ENCODE measurements around the gene ABR. TPM values are rescaled to one million over a fixed set of nuclear protein-coding genes. Genes with fewer than 3 reads are reported as not detected.

The ABR gene
- total and polyA plus RNA-seq, 4 donors: 41.8 to 172 (median 120) TPM

DNA sequence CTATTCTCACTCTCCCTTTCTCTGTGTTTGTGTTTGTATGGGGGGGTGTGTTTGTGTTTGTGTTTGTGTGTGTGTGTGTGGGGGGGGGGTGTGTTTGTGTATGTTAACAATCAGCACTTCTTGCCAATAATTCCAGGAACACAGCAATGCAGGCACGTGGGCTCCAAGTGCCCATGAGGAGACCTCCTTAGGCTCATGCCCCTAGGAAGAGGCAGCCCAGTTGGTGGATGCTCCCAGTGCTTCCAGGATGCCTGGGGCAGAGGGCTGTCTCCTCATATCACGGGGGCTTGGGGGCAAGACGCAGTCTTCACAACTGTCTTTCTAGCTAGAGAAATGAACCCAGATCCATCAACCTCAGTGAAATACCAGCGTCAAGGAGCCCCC, 9.9 kb downstream of the ABR start:
- DNase-seq (no peak), ATAC-seq (ENCODE audit: low FRiP score) (no peak)
- 78 to 79% methylated on average over 4 of the region's 4 CpGs for WGBS, 2 donors
- Histone ChIP-seq H3K4me3 (ENCODE audit: low read length in 2 of 2) (no peak overlapping the region), H3K4me1 (ENCODE audit: control insufficient read depth in 1 of 2, insufficient read depth in 2 of 2, low read length in 2 of 2) (no peaks in the 10 kb centered on the region), H3K27me3 (ENCODE audit: control insufficient read depth in 1 of 2, insufficient read depth in 2 of 2, low read length in 1 of 2) (no peaks in the 10 kb centered on the region), H3K9me3 (ENCODE audit: control insufficient read depth, low read length) (no peaks in the 10 kb centered on the region), H3K36me3 (ENCODE audit: control insufficient read depth in 1 of 2, insufficient read depth in 2 of 2, low read length in 1 of 2) (no peaks in the 10 kb centered on the region), H3K27ac (ENCODE audit: low read depth in 1 of 2, low read length in 2 of 2) (no peak overlapping the region)
- intact Hi-C loops (cut with DNase I): no loop called here

DNA sequence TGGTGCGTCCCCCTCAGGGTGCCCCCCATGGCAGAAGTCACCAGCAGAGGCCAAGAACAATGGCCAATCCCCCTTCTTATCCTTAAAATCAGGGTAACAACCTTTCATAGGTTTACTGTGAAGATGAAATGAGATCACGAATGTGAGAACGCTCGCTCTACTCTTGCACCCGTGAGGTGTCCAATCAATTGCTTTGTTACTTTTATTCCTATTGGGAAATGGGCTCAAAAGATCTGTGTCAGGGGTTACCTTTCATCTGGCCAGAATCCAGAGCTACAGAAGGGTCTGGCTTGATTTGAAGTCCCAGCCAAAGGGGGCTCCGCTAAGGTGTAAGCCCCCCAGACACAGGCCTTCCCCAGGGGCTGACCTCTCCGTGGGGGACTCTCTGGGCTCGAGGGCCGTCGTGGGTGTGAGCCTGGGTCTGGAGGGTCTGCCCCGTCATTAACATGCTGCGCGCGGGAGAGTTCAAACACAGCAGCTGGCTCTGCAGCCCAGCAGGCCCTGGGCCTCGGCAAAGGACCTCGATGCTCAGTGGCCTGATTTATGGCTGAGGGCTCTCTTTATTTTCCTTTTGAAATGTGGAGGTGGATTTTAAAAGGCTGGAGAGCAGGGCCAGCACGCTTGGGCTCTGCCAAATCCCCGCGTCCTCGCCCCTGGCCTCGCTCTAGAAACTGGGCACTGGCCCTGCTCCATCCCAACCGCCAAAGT, 10.4 kb downstream of the ABR start:
- Histone ChIP-seq H3K27me3 (ENCODE audit: control insufficient read depth in 1 of 2, insufficient read depth in 2 of 2, low read length in 1 of 2) (no peaks in the 10 kb centered on the region), H3K36me3 (ENCODE audit: control insufficient read depth in 1 of 2, insufficient read depth in 2 of 2, low read length in 1 of 2) (no peaks in the 10 kb centered on the region), H3K4me1 (ENCODE audit: control insufficient read depth in 1 of 2, insufficient read depth in 2 of 2, low read length in 2 of 2) (no peaks in the 10 kb centered on the region), H3K27ac (ENCODE audit: low read depth in 1 of 2, low read length in 2 of 2) (no peak overlapping the region), H3K9me3 (ENCODE audit: control insufficient read depth, low read length) (no peaks in the 10 kb centered on the region), H3K4me3 (ENCODE audit: low read length in 2 of 2) (no peak overlapping the region)
- DNase-seq (no peak), ATAC-seq (ENCODE audit: low FRiP score) (no peak)
- intact Hi-C loops (cut with DNase I): no loop called here
- 43 to 44% methylated on average over 22 of the region's 22 CpGs for WGBS, 2 donors

DNA sequence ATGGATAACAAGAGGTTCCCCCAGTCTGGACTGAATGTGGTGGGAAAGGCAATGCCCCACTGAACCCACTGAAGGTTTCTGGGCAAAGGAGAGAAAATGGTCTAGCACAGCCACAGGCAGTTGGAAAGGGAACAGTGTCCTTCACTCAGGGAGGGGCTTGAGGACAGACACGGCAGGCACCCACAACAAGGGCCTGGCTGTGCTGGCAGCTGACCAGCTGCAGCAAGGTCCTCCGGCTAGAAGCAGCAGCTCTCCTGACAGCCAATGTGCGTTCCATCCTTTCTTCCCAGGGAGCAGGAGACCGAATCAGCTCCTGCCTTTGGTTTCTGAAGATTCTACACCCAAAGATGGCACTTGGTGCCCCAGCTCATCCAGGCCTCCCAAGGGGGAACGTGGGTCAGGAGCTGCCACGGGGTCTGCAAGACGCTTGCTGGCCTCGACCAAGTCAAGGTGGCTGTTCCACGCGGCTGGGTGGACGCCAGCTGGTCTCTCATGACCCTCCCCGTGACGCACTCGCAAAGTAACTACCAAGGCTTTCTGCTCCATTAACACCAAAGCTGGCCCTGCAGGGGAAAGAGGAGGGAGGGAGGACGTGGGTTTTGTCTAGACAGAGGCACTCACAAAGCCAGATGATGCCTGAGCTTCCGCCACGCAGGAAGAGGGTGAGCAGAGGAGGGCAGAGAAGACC, 11.1 kb downstream of the ABR start:
- Histone ChIP-seq H3K4me1 (ENCODE audit: control insufficient read depth in 1 of 2, insufficient read depth in 2 of 2, low read length in 2 of 2) (no peaks in the 10 kb centered on the region), H3K27me3 (ENCODE audit: control insufficient read depth in 1 of 2, insufficient read depth in 2 of 2, low read length in 1 of 2) (no peaks in the 10 kb centered on the region), H3K4me3 (ENCODE audit: low read length in 2 of 2) (no peak overlapping the region), H3K9me3 (ENCODE audit: control insufficient read depth, low read length) (no peaks in the 10 kb centered on the region), H3K27ac (ENCODE audit: low read depth in 1 of 2, low read length in 2 of 2) (no peak overlapping the region), H3K36me3 (ENCODE audit: control insufficient read depth in 1 of 2, insufficient read depth in 2 of 2, low read length in 1 of 2) (no peaks in the 10 kb centered on the region)
- ATAC-seq (ENCODE audit: low FRiP score) (no peak), DNase-seq (no peak)
- WGBS, 2 donors: 79 to 80% methylated on average over 17 of the region's 17 CpGs
- intact Hi-C loops (cut with DNase I): no loop called here

DNA sequence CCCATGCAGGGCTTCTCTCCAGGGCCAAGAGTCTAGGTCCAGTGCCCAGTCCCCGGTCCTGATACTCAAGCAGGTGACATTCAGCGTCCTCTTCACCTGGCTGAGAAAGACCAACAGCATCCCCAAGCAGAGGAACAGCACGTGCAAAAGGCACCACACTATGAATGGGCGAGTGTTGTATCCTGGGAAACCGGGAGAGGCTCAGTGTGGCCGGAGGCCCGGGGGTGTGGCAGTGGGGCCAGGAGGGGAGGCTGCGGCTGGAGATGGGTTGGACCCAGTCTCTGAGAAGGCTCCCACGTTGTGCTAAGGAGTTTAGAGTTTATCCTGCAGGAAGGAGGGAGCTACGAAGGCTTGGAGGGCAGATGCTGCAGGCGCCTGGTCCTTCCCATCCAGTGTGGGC, 13.5 kb downstream of the ABR start:
- intact Hi-C loops (cut with DNase I): no loop called here
- Histone ChIP-seq H3K27me3 (ENCODE audit: control insufficient read depth in 1 of 2, insufficient read depth in 2 of 2, low read length in 1 of 2) (no peaks in the 10 kb centered on the region), H3K4me3 (ENCODE audit: low read length in 2 of 2) (no peak overlapping the region), H3K36me3 (ENCODE audit: control insufficient read depth in 1 of 2, insufficient read depth in 2 of 2, low read length in 1 of 2) (no peaks in the 10 kb centered on the region), H3K4me1 (ENCODE audit: control insufficient read depth in 1 of 2, insufficient read depth in 2 of 2, low read length in 2 of 2) (no peaks in the 10 kb centered on the region), H3K9me3 (ENCODE audit: control insufficient read depth, low read length) (no peaks in the 10 kb centered on the region), H3K27ac (ENCODE audit: low read depth in 1 of 2, low read length in 2 of 2) (no peak overlapping the region)
- WGBS, 2 donors: 83 to 88% methylated on average over 11 of the region's 11 CpGs
- DNase-seq (no peak), ATAC-seq (ENCODE audit: low FRiP score) (no peak)

DNA sequence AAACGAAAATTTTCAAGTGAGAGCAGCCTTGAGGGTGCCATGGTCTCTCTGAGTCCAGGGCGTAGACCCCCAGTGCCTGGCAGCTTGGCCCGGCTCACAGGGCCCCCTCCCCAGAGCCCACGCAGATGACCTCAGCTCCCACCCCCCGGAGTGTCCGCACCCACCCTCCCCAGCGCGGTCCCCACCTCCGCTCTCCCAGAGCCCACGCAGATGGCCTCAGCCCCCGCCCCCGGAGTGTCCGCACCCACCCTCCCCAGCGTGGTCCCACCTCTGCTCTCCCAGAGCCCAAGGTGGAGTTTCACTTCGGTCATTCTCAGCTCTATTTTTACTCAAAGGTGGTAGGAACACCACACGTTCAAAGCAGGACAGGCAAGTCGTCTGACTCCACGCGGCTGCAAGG, 13.9 kb downstream of the ABR start:
- Histone ChIP-seq H3K4me1 (ENCODE audit: control insufficient read depth in 1 of 2, insufficient read depth in 2 of 2, low read length in 2 of 2) (no peaks in the 10 kb centered on the region), H3K27me3 (ENCODE audit: control insufficient read depth in 1 of 2, insufficient read depth in 2 of 2, low read length in 1 of 2) (no peaks in the 10 kb centered on the region), H3K4me3 (ENCODE audit: low read length in 2 of 2) (no peak overlapping the region), H3K9me3 (ENCODE audit: control insufficient read depth, low read length) (no peaks in the 10 kb centered on the region), H3K36me3 (ENCODE audit: control insufficient read depth in 1 of 2, insufficient read depth in 2 of 2, low read length in 1 of 2) (no peaks in the 10 kb centered on the region), H3K27ac (ENCODE audit: low read depth in 1 of 2, low read length in 2 of 2) (no peak overlapping the region)
- DNase-seq (no peak), ATAC-seq (ENCODE audit: low FRiP score) (peak; percentile 14)
- WGBS, 2 donors: 91 to 94% methylated on average over 19 of the region's 19 CpGs
- intact Hi-C loops (cut with DNase I): no loop called here

DNA sequence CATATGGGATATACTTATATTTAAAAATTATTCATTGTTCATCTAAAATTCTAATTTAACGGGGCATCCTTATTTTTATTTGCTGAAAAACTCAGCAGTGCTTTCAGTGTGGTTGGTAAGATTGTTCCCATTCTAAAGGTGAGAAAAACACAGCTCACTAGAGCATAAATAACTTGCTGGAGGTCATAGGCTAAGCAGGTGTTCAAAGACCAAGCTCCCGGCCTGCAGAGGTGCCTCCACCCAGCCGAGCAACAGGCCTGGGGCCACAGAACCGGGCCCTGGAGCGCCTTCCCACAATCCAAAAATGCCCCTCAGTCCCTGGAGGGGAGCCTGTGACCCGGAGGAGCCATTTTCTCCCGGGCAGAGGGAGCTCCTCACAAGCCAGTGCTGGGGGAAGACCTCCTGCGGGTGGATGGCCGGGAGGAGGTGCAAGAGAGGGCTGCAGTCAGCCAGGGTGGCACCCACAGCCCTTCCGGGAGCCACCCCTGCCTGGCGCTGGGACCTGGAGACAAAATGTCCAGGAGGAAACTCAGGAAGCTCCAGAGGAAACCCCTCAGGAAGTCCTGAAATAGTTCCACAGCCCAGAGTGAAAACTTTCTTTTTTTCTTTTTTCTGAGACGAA, 14.7 kb downstream of the ABR start:
- Histone ChIP-seq H3K9me3 (ENCODE audit: control insufficient read depth, low read length) (no peaks in the 10 kb centered on the region), H3K36me3 (ENCODE audit: control insufficient read depth in 1 of 2, insufficient read depth in 2 of 2, low read length in 1 of 2) (no peaks in the 10 kb centered on the region), H3K27ac (ENCODE audit: low read depth in 1 of 2, low read length in 2 of 2) (no peak overlapping the region), H3K4me3 (ENCODE audit: low read length in 2 of 2) (no peak overlapping the region), H3K27me3 (ENCODE audit: control insufficient read depth in 1 of 2, insufficient read depth in 2 of 2, low read length in 1 of 2) (no peaks in the 10 kb centered on the region), H3K4me1 (ENCODE audit: control insufficient read depth in 1 of 2, insufficient read depth in 2 of 2, low read length in 2 of 2) (no peaks in the 10 kb centered on the region)
- DNase-seq: no peak
- WGBS, 2 donors: 81 to 84% methylated on average over 11 to 12 of the region's 12 CpGs
- intact Hi-C loops (cut with DNase I): no loop called here
- ATAC-seq (ENCODE audit: low FRiP score): no peak

DNA sequence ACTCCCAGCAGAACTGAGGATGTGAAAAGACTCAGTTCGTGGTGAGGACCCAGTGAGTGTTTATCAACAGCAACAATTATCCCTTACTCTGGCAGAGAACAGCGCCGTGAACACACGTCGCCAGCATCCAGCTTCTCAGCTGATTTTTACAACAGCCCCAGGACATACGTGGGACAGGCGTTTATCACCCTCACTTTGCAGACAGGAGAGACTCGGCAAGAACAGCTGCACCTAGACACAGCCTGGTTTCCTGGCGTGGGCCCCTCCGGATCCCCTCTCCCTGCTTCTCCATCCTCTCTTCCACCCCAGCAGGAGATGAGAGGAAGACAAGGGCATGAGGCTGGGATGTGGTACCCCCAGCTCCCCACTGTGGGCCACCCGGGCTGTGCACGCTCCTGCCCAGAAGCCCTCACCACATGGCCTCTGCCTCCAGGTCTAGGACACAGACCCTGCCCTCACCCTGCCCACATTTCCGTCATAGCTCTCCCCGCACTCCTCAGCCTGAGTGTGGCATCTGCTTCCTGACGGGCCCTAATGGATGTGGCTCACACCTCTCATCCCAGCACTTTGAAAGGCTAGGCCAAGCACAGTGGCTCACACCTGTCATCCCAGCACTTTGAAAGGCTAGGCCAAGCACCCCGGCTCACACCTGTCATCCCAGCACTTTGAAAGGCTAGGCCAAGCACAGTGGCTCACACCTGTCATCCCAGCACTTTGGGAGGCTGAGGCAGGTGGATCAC, 17.5 kb downstream of the ABR start:
- H3K27ac ChIP-seq (ENCODE audit: low read depth in 1 of 2, low read length in 2 of 2): no peak overlapping the region
- no peaks in the 10 kb centered on the region for H3K27me3 ChIP-seq (ENCODE audit: control insufficient read depth in 1 of 2, insufficient read depth in 2 of 2, low read length in 1 of 2)
- no peaks in the 10 kb centered on the region for H3K36me3 ChIP-seq (ENCODE audit: control insufficient read depth in 1 of 2, insufficient read depth in 2 of 2, low read length in 1 of 2)
- H3K9me3 ChIP-seq (ENCODE audit: control insufficient read depth, low read length): no peaks in the 10 kb centered on the region
- no peak for DNase-seq
- intact Hi-C loops (cut with DNase I): no loop called here
- ATAC-seq (ENCODE audit: low FRiP score): no peak
- 93 to 94% methylated on average over 16 of the region's 16 CpGs for WGBS, 2 donors
- H3K4me1 ChIP-seq (ENCODE audit: control insufficient read depth in 1 of 2, insufficient read depth in 2 of 2, low read length in 2 of 2): no peaks in the 10 kb centered on the region
- no peak overlapping the region for H3K4me3 ChIP-seq (ENCODE audit: low read length in 2 of 2)

DNA sequence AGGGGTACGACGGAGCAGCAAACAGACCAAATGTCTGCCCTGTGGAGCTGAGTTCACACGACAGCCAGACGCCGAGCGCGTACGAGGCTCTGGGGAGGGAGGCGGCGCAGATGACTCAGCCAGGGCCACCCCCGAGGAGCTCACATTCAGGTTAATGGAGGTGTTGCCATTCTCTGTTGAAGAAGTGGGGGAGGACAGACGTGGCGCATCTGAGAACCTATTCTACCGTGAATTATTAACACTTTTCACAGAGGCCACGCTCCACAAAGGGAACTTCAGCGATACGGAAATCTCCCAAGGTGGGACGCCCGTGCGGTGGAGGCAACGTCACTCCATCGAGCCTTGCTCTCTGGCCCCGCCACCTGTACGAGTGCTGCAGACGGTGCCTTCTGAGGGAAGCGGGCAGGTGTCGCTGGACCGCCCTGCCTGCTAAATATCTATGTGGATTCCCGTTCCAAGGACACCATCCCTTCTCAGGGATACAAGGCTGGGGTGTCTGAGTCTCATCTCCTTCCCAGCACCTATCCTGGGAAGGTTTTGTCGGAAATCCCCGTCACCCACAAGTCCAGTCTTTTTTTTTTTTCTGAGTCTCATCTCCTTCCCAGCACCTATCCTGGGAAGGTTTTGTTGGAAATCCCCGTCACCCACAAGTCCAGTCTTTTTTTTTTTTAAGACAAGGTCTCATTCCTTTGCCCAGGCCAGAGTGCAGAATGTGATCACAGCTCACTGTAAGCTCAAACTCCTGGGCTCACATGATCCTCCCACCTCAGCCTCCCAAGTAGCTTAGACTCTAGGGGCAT, 19.0 kb downstream of the ABR start:
- Histone ChIP-seq H3K4me1 (ENCODE audit: control insufficient read depth in 1 of 2, insufficient read depth in 2 of 2, low read length in 2 of 2) (no peaks in the 10 kb centered on the region), H3K27ac (ENCODE audit: low read depth in 1 of 2, low read length in 2 of 2) (no peak overlapping the region), H3K4me3 (ENCODE audit: low read length in 2 of 2) (no peak overlapping the region), H3K9me3 (ENCODE audit: control insufficient read depth, low read length) (no peaks in the 10 kb centered on the region), H3K36me3 (ENCODE audit: control insufficient read depth in 1 of 2, insufficient read depth in 2 of 2, low read length in 1 of 2) (no peaks in the 10 kb centered on the region), H3K27me3 (ENCODE audit: control insufficient read depth in 1 of 2, insufficient read depth in 2 of 2, low read length in 1 of 2) (no peaks in the 10 kb centered on the region)
- 95% methylated on average over 32 of the region's 32 CpGs for WGBS, 2 donors
- intact Hi-C loops (cut with DNase I): no loop called here
- ATAC-seq (ENCODE audit: low FRiP score) (no peak), DNase-seq (no peak)
